Mesothelial cell of epicardium (in vitro differentiated cells): Measurements from ENCODE around the gene TCF4. TPM values are rescaled to one million over a fixed set of nuclear protein-coding genes. Genes with fewer than 3 reads are reported as not detected.

Experiments used
- DNase-seq, 2 experiments: peaks; one replicate each; pipeline ENCODE4 v3.0.0; 2021; ENCODE audit warnings: low spot score in 2 of 2; ENCODE audit not compliant: unreplicated experiment in 2 of 2
- H3K27ac Mint-ChIP-seq: 2 replicates; pipeline ENCODE4 v1.8.0; 2021; ENCODE audit warnings: mixed read lengths
- H3K27me3 Mint-ChIP-seq: 2 replicates; pipeline ENCODE4 v1.8.0; 2021; ENCODE audit warnings: low read depth, mixed read lengths
- H3K36me3 Mint-ChIP-seq: 2 replicates; pipeline ENCODE4 v1.8.0; 2021; ENCODE audit warnings: mixed read lengths
- H3K4me1 Mint-ChIP-seq: 2 replicates; pipeline ENCODE4 v1.8.0; 2021; ENCODE audit warnings: mixed read lengths
- H3K4me3 Mint-ChIP-seq: 2 replicates; pipeline ENCODE4 v1.8.0; 2021; ENCODE audit warnings: mild to moderate bottlenecking, moderate library complexity, mixed read lengths
- H3K9me3 Mint-ChIP-seq: 2 replicates; pipeline ENCODE4 v1.8.0; 2021; ENCODE audit warnings: mixed read lengths
- CTCF ChIP-seq: fragments of 200-600 bp; sonication (generic); IDR thresholded peaks from one replicate; pipeline ENCODE4 v1.5.0; 2021; ENCODE audit warnings: antibody characterized with exemption; ENCODE audit not compliant: unreplicated experiment
- total RNA-seq: library from RNA; stranded (reverse); gene quantifications from 3 replicates; pipeline ENCODE4 v1.2.1, GENCODE V29; 2021

TCF4 gene
- total RNA-seq, 1 donor from 2014 or later = 224 TPM

- Mint-ChIP-seq H3K36me3 (no peaks in the 10 kb centered on the region), H3K9me3 (no peaks in the 10 kb centered on the region), H3K4me3 (no peak overlapping the region), H3K4me1 (peaks cover 80% of the 10 kb centered on the region), H3K27ac (peak overlapping the region; percentile 98), H3K27me3 (no peaks in the 10 kb centered on the region)
- no peak for TF ChIP-seq CTCF
- no peak for DNase-seq
Observed at GRCh38 chr18:55404136-55404830, 183.7 kb downstream of the TCF4 start.

GRCh38 chr18:55403421-55403949 is 184.5 kb downstream of the TCF4 start:
- no peaks in the 10 kb centered on the region for H3K27me3 Mint-ChIP-seq
- H3K4me1 Mint-ChIP-seq = peaks cover 87% of the 10 kb centered on the region
- no peak for DNase-seq
- H3K4me3 Mint-ChIP-seq = peak overlapping the region; percentile 47
- H3K27ac Mint-ChIP-seq = peak overlapping the region; percentile 98
- TF ChIP-seq CTCF = no peak
- H3K36me3 Mint-ChIP-seq = no peaks in the 10 kb centered on the region
- no peaks in the 10 kb centered on the region for H3K9me3 Mint-ChIP-seq

- Mint-ChIP-seq H3K9me3 (no peaks in the 10 kb centered on the region), H3K27ac (peak overlapping the region; percentile 98), H3K36me3 (no peaks in the 10 kb centered on the region), H3K27me3 (no peaks in the 10 kb centered on the region), H3K4me1 (peaks cover 90% of the 10 kb centered on the region), H3K4me3 (peak overlapping the region; percentile 47)
- no peak for TF ChIP-seq CTCF
- no peak for DNase-seq
Observed at GRCh38 chr18:55402731-55403405, 185.1 kb downstream of the TCF4 start.

GRCh38 chr18:55401638-55402191 is 186.3 kb downstream of the TCF4 start:
- H3K36me3 Mint-ChIP-seq = no peaks in the 10 kb centered on the region
- H3K27ac Mint-ChIP-seq = peak overlapping the region; percentile 98
- H3K9me3 Mint-ChIP-seq = no peaks in the 10 kb centered on the region
- H3K4me3 Mint-ChIP-seq = peak overlapping the region; percentile 63
- TF ChIP-seq CTCF = no peak
- peak; percentile 24 to 54 for DNase-seq
- peaks cover 90% of the 10 kb centered on the region for H3K4me1 Mint-ChIP-seq
- H3K27me3 Mint-ChIP-seq = no peaks in the 10 kb centered on the region

- H3K27me3 Mint-ChIP-seq = no peaks in the 10 kb centered on the region
- peaks cover 88% of the 10 kb centered on the region for H3K4me1 Mint-ChIP-seq
- H3K36me3 Mint-ChIP-seq = no peaks in the 10 kb centered on the region
- H3K27ac Mint-ChIP-seq = peak overlapping the region; percentile 98
- no peaks in the 10 kb centered on the region for H3K9me3 Mint-ChIP-seq
- peak overlapping the region; percentile 63 for H3K4me3 Mint-ChIP-seq
- no peak for DNase-seq
- no peak for TF ChIP-seq CTCF
Observed at GRCh38 chr18:55400590-55401541, 187.1 kb downstream of the TCF4 start.
